H1 (cell line): ENCODE measurements around the gene RNF4. TPM values are rescaled to one million over a fixed set of nuclear protein-coding genes. Genes with fewer than 3 reads are reported as not detected.

Source experiments
- CTCF ChIA-PET: fragments of 300-600 bp; sonication (Branson Sonifier 250); formaldehyde crosslinking; loops from one replicate; lab custom pipeline; 2021; ENCODE audit not compliant: partially characterized antibody; lab: Charles Lee
- POLR2A ChIA-PET: fragments of 300-600 bp; sonication (Branson Sonifier 250); formaldehyde crosslinking; loops from one replicate; lab custom pipeline; 2021; ENCODE audit warnings: inconsistent platforms; ENCODE audit not compliant: partially characterized antibody; lab: Charles Lee
- DNase-seq, 2 experiments: peaks; one replicate each; pipeline versions ENCODE4 v3.0.0 to v3.0.0-alpha.2; 2010 to 2022; ENCODE audit warnings: low spot score in 2 of 2, low read depth in 1 of 2, mixed read lengths in 1 of 2
- FAIRE-seq: peaks from 2 replicates; lab custom pipeline; 2011; peaks lifted over from hg19 to GRCh38; lab: Jason Lieb, UNC
- H2AFZ ChIP-seq: 2 replicates; pipeline ENCODE4 v1.8.1; 2012; ENCODE audit warnings: low read length, inconsistent platforms
- H2AK5ac ChIP-seq: 2 replicates; pipeline ENCODE4 v1.6.1; 2013; ENCODE audit warnings: low read depth, low read length
- H2BK120ac ChIP-seq: replicated peaks from 2 replicates; pipeline ENCODE3; 2013; ENCODE audit warnings: low read depth, low read length, inconsistent platforms
- H2BK12ac ChIP-seq: 2 replicates; pipeline ENCODE4 v1.6.1; 2013; ENCODE audit warnings: low read depth, low read length
- H2BK15ac ChIP-seq: 2 replicates; pipeline ENCODE4 v1.6.1; 2013; ENCODE audit warnings: low read length
- H2BK20ac ChIP-seq: 2 replicates; pipeline ENCODE4 v1.6.1; 2013; ENCODE audit warnings: low read length
- H2BK5ac ChIP-seq: 2 replicates; pipeline ENCODE4 v1.6.1; 2013; ENCODE audit warnings: low read depth, low read length
- H3K14ac ChIP-seq: 2 replicates; pipeline ENCODE4 v1.6.1; 2013; ENCODE audit warnings: inconsistent platforms; ENCODE audit not compliant: insufficient read length
- H3K18ac ChIP-seq: 2 replicates; pipeline ENCODE4 v1.6.1; 2013; ENCODE audit warnings: low read length; ENCODE audit errors: extremely low read depth
- H3K23ac ChIP-seq: 2 replicates; pipeline ENCODE4 v1.6.1; 2013; ENCODE audit warnings: inconsistent platforms; ENCODE audit not compliant: insufficient read length
- H3K23me2 ChIP-seq: 2 replicates; pipeline ENCODE4 v1.6.1; 2013; ENCODE audit warnings: low read depth, low read length
- H3K27ac ChIP-seq: 2 replicates; pipeline ENCODE4 v1.6.1; 2011; ENCODE audit warnings: low read depth, low read length, inconsistent platforms
- H3K27me3 ChIP-seq, 4 experiments: replicated peaks in 1 of 4; 1 replicate in 1 of 4; 2 replicates in 3 of 4; pipeline versions ENCODE4 v1.6.1 to v1.8.1; 2011 to 2013; ENCODE audit warnings: low read length in 3 of 4, mild to moderate bottlenecking in 3 of 4, inconsistent platforms in 2 of 4, mixed read lengths in 2 of 4, moderate library complexity in 1 of 4; ENCODE audit not compliant: control insufficient read depth in 3 of 4, insufficient read depth in 3 of 4; ENCODE audit errors: extremely low read depth in 1 of 4
- H3K36me3 ChIP-seq, 4 experiments: 2 replicates each; pipeline versions ENCODE4 v1.6.1 to v1.8.1; 2011 to 2013; ENCODE audit warnings: mild to moderate bottlenecking in 4 of 4, low read length in 3 of 4, moderate library complexity in 2 of 4, control low read depth in 1 of 4, inconsistent platforms in 1 of 4; ENCODE audit not compliant: insufficient read depth in 4 of 4, control insufficient read depth in 2 of 4
- H3K4ac ChIP-seq: replicated peaks from 2 replicates; pipeline ENCODE3; 2013; ENCODE audit warnings: low read length, low read depth, mixed read lengths, inconsistent platforms; ENCODE audit not compliant: insufficient read length
- H3K4me1 ChIP-seq, 4 experiments: replicated peaks in 1 of 4; 1 replicate in 1 of 4; 2 replicates in 3 of 4; pipeline versions ENCODE4 v1.6.1 to v1.8.1; 2011 to 2013; ENCODE audit warnings: low read length in 3 of 4, inconsistent platforms in 2 of 4, mixed read lengths in 1 of 4; ENCODE audit not compliant: insufficient read depth in 4 of 4, control insufficient read depth in 3 of 4
- H3K4me2 ChIP-seq, 2 experiments: 2 replicates each; pipeline versions ENCODE4 v1.6.1 to v1.8.1; 2011 to 2013; ENCODE audit warnings: low read depth in 2 of 2, low read length in 2 of 2, control low read depth in 1 of 2, inconsistent platforms in 1 of 2, mild to moderate bottlenecking in 1 of 2; ENCODE audit not compliant: insufficient read depth in 1 of 2
- H3K4me3 ChIP-seq, 4 experiments: fragments of 200-600, 300-600 bp in 1 of 4; sonication (generic), shearing (Covaris generic), sonication (Bioruptor Twin) in 1 of 4; 2 replicates each; pipeline versions ENCODE4 v1.5.1 to v1.8.1; 2011 to 2016; ENCODE audit warnings: low read length in 4 of 4, low read depth in 3 of 4, control low read depth in 2 of 4, inconsistent platforms in 2 of 4, mild to moderate bottlenecking in 2 of 4, mixed read lengths in 1 of 4, moderate library complexity in 1 of 4; ENCODE audit not compliant: insufficient read depth in 2 of 4; ENCODE audit errors: extremely low read depth in 1 of 4
- H3K56ac ChIP-seq: replicated peaks from 2 replicates; pipeline ENCODE3; 2013; ENCODE audit warnings: low read depth, mild to moderate bottlenecking, mixed read lengths, low read length, inconsistent platforms; ENCODE audit not compliant: insufficient read length
- H3K79me1 ChIP-seq: 2 replicates; pipeline ENCODE4 v1.6.1; 2013; ENCODE audit warnings: low read depth, low read length, control low read depth
- H3K79me2 ChIP-seq, 2 experiments: 2 replicates each; pipeline versions ENCODE4 v1.6.1 to v1.8.1; 2012 to 2013; ENCODE audit warnings: low read length in 2 of 2, mild to moderate bottlenecking in 2 of 2, inconsistent platforms in 1 of 2; ENCODE audit not compliant: insufficient read depth in 2 of 2, control insufficient read depth in 1 of 2
- H3K9ac ChIP-seq, 4 experiments: replicated peaks in 1 of 4; 1 replicate in 1 of 4; 2 replicates in 3 of 4; pipeline versions ENCODE4 v1.6.1 to v1.8.1; 2011 to 2013; ENCODE audit warnings: low read depth in 3 of 4, low read length in 3 of 4, control low read depth in 2 of 4, mild to moderate bottlenecking in 2 of 4, moderate library complexity in 2 of 4, inconsistent platforms in 1 of 4; ENCODE audit errors: extremely low read depth in 1 of 4
- H3K9me3 ChIP-seq, 2 experiments: 2 replicates each; pipeline versions ENCODE4 v1.6.1 to v1.8.1; 2012 to 2013; ENCODE audit warnings: mild to moderate bottlenecking in 2 of 2, moderate library complexity in 2 of 2, control low read depth in 1 of 2, inconsistent platforms in 1 of 2, low read depth in 1 of 2, low read length in 1 of 2, mixed read lengths in 1 of 2; ENCODE audit not compliant: insufficient read depth in 2 of 2
- H4K20me1 ChIP-seq, 2 experiments: replicated peaks in 1 of 2; 2 replicates each; pipeline versions ENCODE3 to v1.8.1; 2011 to 2013; ENCODE audit warnings: inconsistent platforms in 2 of 2, low read length in 2 of 2, mild to moderate bottlenecking in 1 of 2; ENCODE audit not compliant: insufficient read depth in 2 of 2, control insufficient read depth in 1 of 2
- H4K5ac ChIP-seq: 2 replicates; pipeline ENCODE4 v1.6.1; 2013; ENCODE audit warnings: low read length, low read depth, mixed read lengths, inconsistent platforms; ENCODE audit not compliant: insufficient read length
- H4K8ac ChIP-seq: 2 replicates; pipeline ENCODE4 v1.8.0; 2013; ENCODE audit warnings: mild to moderate bottlenecking, moderate library complexity, low read length, inconsistent platforms; ENCODE audit not compliant: insufficient read depth; ENCODE audit errors: extremely low read depth
- H4K91ac ChIP-seq: replicated peaks from 2 replicates; pipeline ENCODE3; 2013; ENCODE audit warnings: low read length, mixed read lengths, inconsistent platforms; ENCODE audit not compliant: insufficient read length
- EZH2 ChIP-seq: fragments of 200-600 bp; sonication (generic); IDR thresholded peaks from 2 replicates; pipeline ENCODE4 v1.7.1; 2012; ENCODE audit warnings: low read depth, mild to moderate bottlenecking, moderate library complexity, low read length, inconsistent platforms; ENCODE audit not compliant: severe bottlenecking
- GABPA ChIP-seq: IDR thresholded peaks from 2 replicates; pipeline ENCODE4 v1.6.1; 2011; ENCODE audit warnings: mild to moderate bottlenecking, low read length, moderate library complexity, borderline replicate concordance; ENCODE audit not compliant: insufficient read depth
- PHF8 ChIP-seq: fragments of 200-600 bp; sonication (generic); conservative IDR thresholded peaks from 2 replicates; pipeline ENCODE4 v1.7.1; 2012; ENCODE audit warnings: low read depth, mild to moderate bottlenecking, inconsistent platforms, low read length, moderate library complexity
- RXRA ChIP-seq: IDR thresholded peaks from 2 replicates; pipeline ENCODE4 v1.6.1; 2011; ENCODE audit warnings: low read depth, mild to moderate bottlenecking, low read length, moderate library complexity; ENCODE audit not compliant: insufficient read depth
- SIRT6 ChIP-seq: IDR thresholded peaks from one replicate; pipeline ENCODE4 v1.7.1; 2012; ENCODE audit warnings: low read length, inconsistent platforms
- WGBS, 2 experiments: shearing (Covaris generic) in 1 of 2; methylation state at CpG; one replicate each; pipeline versions ENCODE4 v1.1.6 to v1.1.7; 2013 to 2015; ENCODE audit warnings: low lambda C conversion rate in 2 of 2, mixed read lengths in 2 of 2, inconsistent platforms in 1 of 2, low coverage in 1 of 2, missing lambda C conversion rate in 1 of 2; ENCODE audit not compliant: insufficient replicate concordance in 2 of 2, insufficient coverage in 1 of 2, insufficient read length in 1 of 2; ENCODE audit errors: extremely low coverage in 1 of 2, missing lambda C conversion rate in 1 of 2; 5-methylcytosine and 5-hydroxymethylcytosine counted together
- polyA plus RNA-seq, 7 experiments: library from polyadenylated mRNA; depleted of rRNA in 3 of 7; stranded (reverse) in 5 of 7; unstranded in 2 of 7; fragments of >200 nt in 5 of 7; fragments of 200-250 nt in 2 of 7; gene quantifications; 1 replicate in 5 of 7; 2 replicates in 1 of 7; 4 replicates in 1 of 7; pipeline versions ENCODE4 v1.2.1 to v1.2.3, GENCODE V29; 2011 to 2013; ENCODE audit warnings: missing spikeins in 2 of 7, mixed read lengths in 2 of 7
- total RNA-seq: library from RNA; stranded (reverse); fragmentation: NEBNext Ultra II Directional; extraction: Animal tissue kit (Norgen Biotek cat#: 25700); gene quantifications from 2 replicates; pipeline ENCODE4 v1.2.1, GENCODE V29; 2021

The RNF4 gene
- total and polyA plus RNA-seq, 2 of the 8 experiments (the other 6 are each of a cell fraction or from before 2014, with no cell fraction given), result 68.2 to 78.9 TPM

DNA sequence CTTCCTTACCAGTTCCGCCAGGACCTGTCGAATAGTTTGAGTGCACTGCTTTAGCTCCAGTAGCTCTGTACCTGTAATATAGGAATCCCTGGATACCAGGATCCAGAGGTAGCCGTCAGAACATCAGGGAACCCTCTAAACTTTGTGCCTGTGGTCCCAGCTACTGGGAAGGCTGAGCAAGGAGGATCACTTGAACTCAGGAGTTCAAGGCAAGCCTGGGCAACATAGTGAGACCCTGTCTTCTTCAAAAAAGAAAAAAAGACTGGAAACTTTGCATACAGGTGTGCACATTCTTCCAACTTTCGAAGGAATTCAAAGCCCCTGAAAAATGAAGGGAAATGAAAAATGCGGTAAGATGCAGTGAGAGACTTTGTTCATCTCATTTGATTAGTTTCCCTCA is 34.9 kb downstream of the RNF4 start:
- POLR2A ChIA-PET, result interaction anchor here (0.6 to 1.3 kb wide), 3 partner anchors 8 to 27 kb away, joined by 3 read pairs; no protein-coding TSS in a partner anchor
- 84% methylated on average over 5 of the region's 5 CpGs; no CpG with 5 or more reads in 1 of the 2 experiments for WGBS, 2 experiments

More for the DNA sequence above, 34.9 kb downstream of the RNF4 start:
- Histone ChIP-seq H3K23ac (no peak overlapping the region), H2AFZ (no peak overlapping the region), H3K4me2 (no peak overlapping the region), H4K91ac (no peak overlapping the region), H4K20me1 (peaks cover 10 to 24% of the 10 kb centered on the region in 2 experiments), H3K4me3 (no peak overlapping the region), H3K27me3 (no peaks in the 10 kb centered on the region), H2BK20ac (no peak overlapping the region), H2BK15ac (no peak overlapping the region), H2BK120ac (no peak overlapping the region), H3K9ac (no peak overlapping the region), H3K14ac (no peak overlapping the region), H3K79me2 (peaks cover 2 to 37% of the 10 kb centered on the region in 2 experiments; a peak in 3 of 4 replicates), H4K8ac (no peak overlapping the region), H2BK12ac (no peak overlapping the region), H3K4ac (no peak overlapping the region), H2AK5ac (no peak overlapping the region), H3K27ac (no peak overlapping the region), H3K9me3 (no peaks in the 10 kb centered on the region), H3K56ac (no peak overlapping the region), H2BK5ac (no peak overlapping the region), H3K79me1 (peaks cover 16% of the 10 kb centered on the region), H3K23me2 (no peaks in the 10 kb centered on the region; the same call in 1 of the 2 replicates), H3K4me1 (no peaks in the 10 kb centered on the region), H4K5ac (no peak overlapping the region), H3K18ac (no peak overlapping the region), H3K36me3 (peaks cover 14 to 70% (median 46%) of the 10 kb centered on the region in 4 experiments)
- CTCF ChIA-PET, result interaction anchor here (1.1 kb wide), 1 partner anchor 84 kb away, joined by 3 read pairs; no protein-coding TSS in a partner anchor
- TF ChIP-seq EZH2, result no peak
- TF ChIP-seq SIRT6, result no peak
- TF ChIP-seq GABPA, result no peak
- TF ChIP-seq PHF8, result no peak
- no peak for TF ChIP-seq RXRA
- no peak for FAIRE-seq
- no peak for DNase-seq
